GM18511 (cell line): ENCODE results near the gene GPN1.
A peak's percentile ranks its signal among the peaks of the same experiment; 100 is the strongest.
"Not testable (repeated sequence)": the region's sequence is repeated elsewhere in the genome, so short reads cannot be mapped to it uniquely, and the experiment has no call there.

Experiments used
- ATAC-seq: cut with Tn5 transposase; IDR thresholded peaks from one replicate; pipeline ENCODE4 v1.9.1; 2021; ENCODE audit warnings: mild to moderate bottlenecking, moderate library complexity; ENCODE audit not compliant: unreplicated experiment

Gene GPN1

DNA sequence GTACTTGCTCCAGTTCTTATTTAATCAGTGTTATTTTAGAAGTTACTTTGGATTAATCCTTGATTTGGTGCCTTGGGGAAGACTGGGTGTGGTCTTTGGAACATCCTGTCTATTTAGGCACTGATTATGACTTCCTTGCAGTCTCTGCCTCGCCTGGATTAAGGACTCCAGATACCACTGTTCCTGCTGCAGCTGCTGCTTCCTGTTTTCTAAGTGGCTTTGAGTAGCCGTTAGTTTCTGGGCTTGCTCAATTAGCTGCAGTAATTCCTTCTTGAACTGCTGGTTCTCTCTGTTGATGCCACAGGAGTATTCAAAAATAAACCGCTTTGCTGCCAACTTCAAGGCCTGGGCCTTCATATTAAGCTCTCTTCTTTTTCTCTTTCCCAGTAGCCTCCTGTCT lies 1.9 kb upstream of the GPN1 start:
- not testable (repeated sequence) for ATAC-seq

DNA sequence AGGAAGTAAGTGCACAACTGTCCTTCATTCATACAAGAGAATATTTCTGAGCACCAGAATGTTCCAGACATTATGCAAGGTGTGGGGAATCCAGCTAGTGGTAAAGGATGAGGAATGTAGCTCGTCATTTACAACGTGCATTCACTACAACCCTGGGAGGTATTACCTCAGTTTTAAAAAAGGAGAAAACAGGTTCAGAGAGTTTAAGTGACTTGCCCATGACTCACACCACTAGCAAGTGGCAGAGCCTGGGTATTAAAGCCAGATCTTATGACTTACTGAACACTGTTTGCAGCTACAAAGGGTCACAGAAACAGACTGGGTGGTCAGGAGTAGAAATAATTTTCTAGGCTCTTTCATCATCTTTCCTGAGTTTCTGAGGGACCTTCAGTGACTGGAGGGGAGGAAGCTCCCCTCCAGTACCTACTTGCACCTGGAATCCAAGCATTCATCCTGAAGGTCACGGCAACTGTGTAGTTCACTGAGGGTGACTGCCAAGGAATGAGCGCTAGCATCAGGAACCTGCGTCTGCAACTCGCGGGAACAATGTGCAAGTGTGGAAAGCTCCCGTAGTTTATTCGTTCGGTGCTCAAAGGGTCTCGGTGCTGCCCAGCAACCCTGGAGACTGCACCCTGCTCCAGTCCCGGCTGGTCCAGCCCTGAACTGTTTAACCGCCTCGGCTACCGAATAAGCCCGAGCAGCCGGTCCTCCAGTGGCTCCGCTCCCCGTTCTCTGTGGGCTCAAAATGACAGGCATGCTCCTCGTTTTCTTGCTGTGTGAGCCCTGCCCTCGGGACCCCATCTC lies 685 bp upstream of the GPN1 start:
- ATAC-seq, result peak; percentile 31

DNA sequence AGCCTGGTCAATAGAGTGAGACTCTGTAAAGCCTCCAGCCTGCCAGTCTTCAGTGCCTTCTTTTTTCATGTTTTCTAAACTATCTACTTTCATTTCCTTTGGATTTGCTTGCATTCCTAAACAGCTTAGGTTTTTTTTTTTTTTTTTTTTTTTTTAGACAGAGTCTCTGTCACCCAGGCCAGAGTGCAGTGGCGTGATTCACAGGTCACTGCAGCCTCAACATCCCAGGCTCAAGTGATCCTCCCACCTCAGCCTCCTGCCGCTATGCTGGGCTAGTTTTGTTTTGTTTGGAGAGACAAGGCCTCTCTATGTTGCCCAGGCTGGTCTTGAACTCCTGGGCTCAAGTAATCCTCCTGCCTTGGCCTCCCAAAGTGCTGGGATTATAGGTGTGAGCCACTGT lies 1.4 kb downstream of the GPN1 start:
- not testable (repeated sequence) for ATAC-seq

DNA sequence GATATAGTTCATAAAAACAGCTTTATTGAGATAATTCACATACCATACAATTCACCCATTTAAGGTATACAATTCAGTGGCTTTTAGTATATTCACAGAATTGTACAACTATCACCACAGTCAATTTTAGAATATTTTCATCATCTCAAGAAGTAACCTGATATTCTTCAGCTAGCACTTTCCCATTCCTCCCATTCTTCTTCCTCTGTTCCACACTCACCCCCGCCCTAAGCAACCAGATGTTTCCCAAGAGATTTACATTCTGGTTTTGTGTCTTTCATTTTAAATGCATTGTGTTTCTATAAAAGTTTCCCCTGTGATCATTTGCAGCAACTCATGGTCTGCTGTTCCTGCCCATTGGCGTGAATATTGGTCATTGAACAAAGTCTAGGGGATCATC lies 5.4 kb downstream of the GPN1 start:
- ATAC-seq, result no peak

DNA sequence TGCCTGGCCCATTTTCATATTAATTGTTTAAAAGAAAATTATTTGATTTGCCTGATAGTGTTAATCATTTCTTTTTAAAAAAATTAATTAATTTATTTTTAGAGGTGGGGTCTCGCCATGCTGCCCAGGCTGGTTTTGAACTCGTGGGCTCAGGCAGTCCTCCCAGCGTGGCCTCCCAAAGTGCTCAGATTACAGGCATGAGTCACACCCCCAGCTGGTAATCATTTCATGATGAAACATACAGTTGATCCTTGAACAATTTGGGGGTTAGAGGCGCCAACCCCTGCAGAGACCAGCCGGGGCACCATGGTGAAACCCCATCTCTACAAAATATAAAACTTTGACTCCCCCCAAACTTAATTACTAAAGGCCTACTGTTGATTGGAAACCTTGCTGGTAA lies 7.9 kb downstream of the GPN1 start:
- ATAC-seq, result no peak

DNA sequence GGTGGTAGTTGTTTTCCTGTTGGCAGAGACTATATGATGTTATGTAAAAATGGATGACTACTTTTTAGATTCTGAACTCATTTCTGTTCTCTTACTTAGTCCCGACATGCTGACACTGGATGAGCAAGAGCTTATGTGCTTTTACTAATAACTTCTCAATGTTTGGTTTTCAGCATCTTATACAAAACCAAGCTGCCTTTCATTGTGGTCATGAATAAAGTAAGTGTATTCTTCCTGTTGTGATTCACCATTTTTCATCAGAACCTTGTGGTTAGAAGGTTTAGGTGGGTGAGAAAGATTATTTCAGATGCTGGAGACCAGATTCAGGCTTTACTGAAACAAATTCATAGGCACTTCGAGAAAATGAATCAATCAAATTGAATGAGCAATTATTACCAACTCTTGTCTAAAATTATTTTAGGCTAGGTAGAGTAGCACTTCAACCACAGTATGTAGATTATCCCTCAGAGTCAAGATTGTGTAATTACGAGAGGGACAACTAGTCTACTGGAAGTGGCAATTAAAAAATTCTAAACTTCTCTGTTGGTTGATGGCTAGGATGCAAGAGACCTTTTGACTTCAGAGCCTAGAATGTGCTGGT lies 9.3 kb downstream of the GPN1 start:
- no peak for ATAC-seq

DNA sequence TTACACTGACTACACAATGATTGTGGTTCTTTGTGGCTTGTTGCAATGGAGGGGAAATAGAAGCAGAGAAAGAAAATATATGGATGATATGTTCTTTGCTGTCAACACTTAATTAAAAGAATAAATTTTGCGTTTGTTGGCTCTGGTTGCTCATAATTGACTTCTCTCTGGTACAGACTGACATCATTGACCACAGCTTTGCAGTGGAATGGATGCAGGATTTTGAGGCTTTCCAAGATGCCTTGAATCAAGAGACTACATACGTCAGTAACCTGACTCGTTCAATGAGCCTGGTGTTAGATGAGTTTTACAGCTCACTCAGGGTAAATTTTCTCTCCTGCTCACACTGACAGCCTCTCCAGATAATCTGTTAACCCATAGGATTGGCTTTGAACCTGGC lies 9.9 kb downstream of the GPN1 start:
- ATAC-seq, result no peak

DNA sequence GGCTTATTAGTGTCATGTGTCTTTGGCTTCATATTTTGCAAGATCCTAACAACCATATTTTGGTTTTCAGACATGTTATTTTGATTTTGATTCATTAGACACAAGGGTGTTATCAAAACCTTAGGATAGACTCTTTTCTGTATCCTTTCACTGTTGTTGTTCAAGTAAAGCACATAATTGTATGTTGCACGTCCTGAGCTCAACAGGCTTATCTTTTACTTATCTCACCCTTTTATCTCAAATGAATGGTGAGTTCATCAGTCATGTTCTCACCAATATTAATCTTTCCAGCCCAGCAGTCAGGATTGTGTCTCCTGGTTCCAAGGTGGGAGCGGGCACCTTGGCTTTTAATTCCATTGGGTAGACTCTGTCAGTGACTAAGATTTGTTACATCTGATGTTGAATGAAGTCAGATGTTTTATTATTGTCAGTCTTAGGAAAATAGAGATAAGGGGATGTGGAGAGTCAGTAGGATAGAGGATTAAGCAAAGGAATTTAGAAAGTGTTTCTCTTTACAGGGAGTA lies 11.9 kb downstream of the GPN1 start:
- ATAC-seq, result no peak

DNA sequence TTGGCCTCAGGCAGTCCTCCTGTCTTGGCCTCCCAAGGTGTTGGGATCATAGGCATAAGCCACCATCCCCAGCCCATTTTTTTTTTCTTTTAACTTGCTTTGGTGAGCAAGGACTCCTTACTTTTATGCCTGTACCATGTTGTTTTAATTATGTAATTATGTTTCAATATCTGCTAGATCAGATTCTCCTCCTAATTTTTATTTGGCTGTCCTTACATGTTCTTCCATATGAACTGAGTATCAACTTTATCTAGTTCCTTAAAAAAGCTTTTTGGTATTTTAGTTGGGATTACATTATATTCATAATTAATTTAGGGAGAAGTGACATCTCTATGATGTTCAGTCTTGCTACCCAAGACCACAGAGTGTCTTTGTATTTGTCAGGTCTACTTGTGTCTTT lies 16.3 kb downstream of the GPN1 start:
- no peak for ATAC-seq

DNA sequence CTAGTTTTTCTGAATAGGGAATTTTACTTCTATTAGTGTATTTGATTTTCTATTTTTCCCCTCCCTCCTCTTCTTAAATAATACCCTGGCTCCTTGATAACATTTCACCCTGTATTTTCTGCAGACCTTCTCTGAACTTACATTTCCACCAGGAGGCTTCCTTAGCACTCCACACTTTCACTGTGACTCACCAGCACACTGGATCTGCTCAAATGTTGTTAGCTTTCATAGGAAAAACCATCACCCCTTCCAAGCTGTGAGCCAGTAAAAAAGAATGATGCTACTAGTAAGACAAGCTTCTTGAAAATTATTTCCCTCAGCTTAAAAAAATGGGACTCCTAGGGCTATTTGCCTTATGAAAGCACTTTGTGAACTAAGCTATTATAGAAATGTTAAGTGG lies 18.4 kb downstream of the GPN1 start:
- ATAC-seq, result no peak

DNA sequence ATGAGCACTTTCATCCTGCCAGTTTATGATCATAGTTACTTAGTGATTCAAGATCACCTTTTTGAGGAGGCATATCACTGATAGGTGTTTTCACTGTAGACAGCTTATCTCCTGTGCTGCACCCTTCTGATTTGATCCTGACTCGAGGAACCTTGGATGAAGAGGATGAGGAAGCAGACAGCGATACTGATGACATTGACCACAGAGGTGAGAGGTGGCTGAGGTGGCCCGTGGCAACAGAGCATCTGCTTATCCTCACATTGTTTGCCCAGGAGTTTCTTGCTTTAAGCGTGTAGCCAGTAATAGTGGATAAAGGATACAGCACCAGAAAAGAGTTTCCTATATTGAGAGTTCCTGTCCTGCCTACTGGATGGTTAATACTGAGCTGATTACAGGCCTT lies 18.9 kb downstream of the GPN1 start:
- no peak for ATAC-seq

DNA sequence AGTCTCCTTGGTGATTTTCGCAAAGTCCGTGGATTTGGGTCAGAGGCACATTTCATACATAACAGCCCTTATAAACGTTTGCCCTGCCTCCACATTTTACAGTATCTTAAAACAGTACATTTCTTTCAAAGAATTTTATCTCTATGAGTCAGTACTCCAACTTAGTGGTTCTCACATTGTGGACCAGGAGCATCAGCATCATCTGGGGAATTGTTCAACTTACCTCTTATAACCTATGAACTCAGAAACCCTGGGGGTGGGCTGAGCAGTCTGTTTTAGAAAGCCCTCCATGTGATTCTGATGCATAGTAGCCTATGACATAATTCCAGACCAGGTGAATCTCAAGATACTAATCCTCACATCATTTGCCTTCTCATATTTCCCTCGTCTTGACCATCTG lies 22.2 kb downstream of the GPN1 start:
- ATAC-seq, result no peak

DNA sequence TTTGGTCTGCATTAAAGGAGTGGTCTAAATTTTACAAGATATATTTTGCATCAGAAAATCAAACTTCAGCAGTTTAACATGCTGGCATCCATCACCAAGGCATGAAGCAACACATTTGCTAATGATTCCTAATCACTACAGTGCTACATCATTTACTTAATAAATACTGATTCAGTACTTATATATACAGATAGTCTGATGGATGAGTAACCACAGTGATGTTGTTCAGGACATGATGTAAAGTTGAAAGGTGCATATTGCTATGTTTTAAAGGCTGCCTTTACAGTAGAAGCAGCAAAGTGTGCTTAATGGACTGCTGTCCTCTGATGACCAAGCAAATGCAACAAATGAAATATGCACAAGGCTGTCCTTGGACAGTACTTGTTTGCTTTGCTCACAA lies 23.5 kb downstream of the GPN1 start:
- no peak for ATAC-seq

DNA sequence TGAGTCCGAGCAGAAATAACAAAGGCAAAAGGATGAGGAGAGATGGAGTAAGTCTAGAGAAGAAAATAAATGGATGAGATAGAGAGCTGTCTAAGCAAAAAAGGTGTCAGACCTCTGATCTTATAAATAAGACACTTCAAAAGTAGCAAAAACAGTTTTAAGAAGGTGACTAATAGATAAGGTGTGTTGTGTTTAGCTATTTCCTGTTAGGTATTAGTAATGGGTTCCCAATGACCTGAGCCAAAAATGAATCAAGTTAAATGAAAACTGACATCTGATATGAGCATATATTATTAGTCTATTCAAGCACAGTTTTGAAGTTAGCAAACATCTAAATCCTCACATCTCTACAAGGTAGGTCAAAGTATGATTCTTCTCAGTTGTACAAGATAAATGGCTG lies 23.9 kb downstream of the GPN1 start:
- ATAC-seq, result no peak

DNA sequence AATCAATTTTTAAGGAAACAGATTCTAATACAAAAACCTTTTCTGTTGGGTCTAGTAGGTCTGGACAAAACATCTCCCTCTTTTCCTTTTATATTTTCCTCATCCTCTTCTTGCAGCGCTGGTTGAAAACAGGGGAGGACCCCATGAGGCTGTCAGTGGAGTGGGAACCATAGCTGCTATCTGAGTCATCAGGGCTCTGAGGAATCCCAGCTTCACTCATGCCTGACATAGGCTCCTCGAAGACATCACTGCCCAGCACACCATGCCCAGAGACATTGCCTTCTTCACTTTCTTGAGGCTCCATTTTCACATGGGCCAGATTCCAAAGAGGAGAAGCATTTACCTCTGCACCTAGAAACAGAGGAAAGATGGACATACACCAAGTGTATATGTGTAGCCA lies 24.5 kb downstream of the GPN1 start:
- no peak for ATAC-seq

DNA sequence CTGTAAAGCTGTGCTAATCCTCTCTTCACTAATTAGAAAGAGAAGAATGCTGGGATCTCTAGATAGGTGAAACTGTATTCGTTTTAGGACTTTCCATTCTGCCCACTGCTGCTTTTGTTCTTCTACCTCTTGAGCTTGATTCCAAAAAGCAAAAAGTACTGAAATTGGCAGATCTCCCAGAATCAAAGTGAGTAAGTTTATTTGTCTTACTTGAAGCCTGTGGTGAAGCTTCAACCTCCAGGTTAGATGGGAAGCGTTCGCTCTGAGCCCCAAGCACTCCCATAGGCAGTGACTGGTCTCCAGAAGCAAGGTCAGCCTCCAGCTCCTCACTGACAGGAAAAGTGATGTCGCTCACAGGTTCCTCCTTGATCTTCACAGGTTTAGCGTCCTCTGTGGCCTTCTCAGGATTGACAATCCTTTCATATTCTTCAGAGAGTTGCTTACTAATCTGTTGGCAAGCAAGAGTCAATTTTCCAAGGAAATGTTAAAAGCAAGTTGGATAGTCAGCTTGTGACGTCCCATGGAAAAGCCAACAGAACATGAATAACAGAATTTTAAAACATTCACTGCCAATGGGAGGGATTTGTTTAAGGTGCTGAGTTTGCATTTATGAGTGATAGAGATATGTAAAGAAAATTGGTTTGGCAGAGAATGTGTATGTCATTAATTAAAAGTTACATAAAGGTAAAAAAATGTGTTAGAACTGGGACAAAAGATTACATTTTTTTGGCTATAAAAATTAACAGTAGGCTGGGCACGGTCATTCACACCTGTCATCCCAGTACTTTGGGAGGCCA lies 26.5 kb downstream of the GPN1 start:
- ATAC-seq, result no peak

DNA sequence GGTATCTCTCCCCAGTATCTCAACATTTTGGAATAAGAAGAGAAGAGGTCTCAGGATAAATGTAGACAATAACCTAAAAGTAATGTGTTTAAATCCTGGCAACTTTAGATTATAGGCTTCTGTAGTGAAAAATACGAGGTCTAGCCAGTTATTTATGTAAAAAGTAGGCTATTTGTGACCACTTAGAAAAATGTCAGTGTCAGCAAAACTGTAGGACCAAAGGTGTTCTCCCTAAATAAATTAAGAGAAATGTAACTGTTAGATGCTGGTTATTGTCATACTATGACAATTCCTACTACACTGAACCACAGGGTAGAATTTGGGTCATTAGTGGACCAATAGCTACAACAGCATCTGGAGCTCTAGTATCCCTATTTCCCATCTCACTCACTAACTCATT lies 32.5 kb downstream of the GPN1 start:
- ATAC-seq, result no peak

DNA sequence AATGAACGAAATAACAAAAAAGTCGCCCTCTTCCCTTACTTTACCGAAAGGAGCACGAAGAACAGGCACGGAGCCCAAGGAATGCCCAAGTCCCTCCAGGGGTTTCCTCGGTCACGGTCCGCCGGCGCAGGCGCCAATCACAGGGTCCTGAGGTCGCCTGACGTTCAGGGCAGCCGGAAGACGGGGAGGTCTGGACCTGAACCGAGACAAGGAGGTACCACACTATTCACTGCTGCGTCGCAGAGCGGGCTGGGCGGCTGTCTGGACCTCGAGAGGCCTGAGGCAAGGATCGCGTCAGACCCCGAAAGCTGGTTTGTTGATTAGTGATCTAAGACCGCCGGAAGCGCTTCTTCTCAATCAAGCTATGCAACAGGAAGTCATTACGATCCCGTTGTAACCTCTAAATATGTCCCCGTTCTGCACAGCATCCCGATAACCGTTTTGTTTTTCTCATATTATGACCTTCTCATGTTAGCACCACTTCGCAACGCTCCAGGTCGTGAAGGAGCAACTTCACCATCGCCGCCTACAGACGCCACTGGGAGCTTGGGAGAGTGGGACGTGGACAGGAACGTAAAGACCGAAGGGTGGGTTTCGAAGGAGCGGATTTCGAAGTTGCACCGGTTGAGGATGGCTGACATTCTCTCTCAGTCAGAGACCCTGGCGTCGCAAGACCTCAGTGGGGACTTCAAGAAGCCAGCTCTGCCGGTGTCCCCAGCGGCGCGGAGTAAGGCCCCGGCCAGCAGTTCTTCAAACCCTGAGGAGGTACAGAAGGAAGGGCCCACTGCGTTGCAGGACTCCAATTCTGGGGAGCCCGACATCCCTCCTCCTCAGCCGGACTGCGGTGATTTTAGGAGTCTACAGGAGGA lies 34.7 kb downstream of the GPN1 start, which contains the start of the genes SLC4A1AP and SUPT7L:
Gene SLC4A1AP, plus strand, starts transcription at position 605 of the 869 bp plus-strand sequence. Its CDS starts 26 bp downstream, at position 631.
Gene SUPT7L, minus strand, starts transcription at position 330 of the 869 bp plus-strand sequence. CDS start 1,422 bp downstream, outside the sequence.
- ATAC-seq, result peak; percentile 87

DNA sequence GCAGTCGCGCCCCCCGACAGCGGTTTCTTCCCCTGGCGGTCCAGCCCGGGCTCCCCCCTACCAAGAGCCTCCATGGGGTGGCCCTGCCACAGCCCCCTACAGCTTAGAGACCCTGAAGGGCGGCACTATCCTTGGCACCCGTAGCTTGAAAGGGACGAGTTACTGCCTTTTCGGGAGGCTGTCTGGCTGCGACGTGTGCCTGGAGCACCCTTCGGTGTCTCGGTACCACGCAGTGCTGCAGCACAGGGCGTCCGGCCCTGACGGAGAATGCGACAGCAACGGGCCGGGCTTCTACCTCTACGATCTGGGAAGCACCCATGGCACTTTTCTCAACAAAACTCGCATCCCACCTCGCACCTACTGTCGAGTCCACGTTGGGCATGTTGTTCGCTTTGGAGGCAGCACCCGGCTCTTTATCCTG lies 35.3 kb downstream of the GPN1 start:
- ATAC-seq, result no peak

DNA sequence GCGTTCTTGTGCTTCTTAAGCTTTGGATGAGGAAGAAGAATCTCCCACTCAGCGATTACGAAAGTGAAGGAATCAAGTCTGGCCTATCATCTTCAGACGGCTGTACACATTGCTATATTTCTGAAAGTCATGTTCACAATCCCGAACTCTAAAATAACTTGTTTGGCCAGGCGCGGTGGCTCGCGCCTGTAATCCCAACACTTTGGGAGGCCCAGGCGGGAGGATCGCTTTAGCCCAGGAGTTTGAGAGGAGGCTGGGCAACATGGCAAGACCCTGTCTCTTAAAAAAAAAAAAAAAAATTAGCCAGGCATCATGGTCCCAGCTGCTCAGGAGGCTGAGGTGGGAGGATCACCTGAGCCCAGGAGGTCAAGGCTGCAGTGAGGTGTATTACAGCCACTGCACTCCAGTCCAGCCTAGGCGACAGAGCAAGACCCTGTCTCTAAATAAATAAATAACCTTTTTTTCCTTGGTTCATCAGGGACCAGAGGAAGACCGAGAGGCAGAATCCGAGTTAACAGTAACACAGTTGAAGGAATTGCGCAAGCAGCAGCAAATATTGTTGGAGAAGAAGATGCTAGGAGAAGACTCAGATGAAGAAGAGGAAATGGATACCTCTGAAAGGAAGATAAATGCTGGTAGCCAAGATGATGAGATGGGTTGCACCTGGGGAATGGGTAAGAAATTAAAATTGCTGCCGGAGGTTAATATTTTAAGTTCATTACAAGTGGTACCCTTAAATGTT lies 35.9 kb downstream of the GPN1 start:
- ATAC-seq, result no peak
